Measurements from ENCODE around the gene AKR1D1. TPM values are rescaled to one million over a fixed set of nuclear protein-coding genes. Genes with fewer than 3 reads are reported as not detected.
A peak's percentile ranks its signal among the peaks of the same experiment; 100 is the strongest.

Gene AKR1D1
- total and polyA plus RNA-seq, 10 of the 15 experiments (the other 5 are each of a cell fraction or from before 2014, with no cell fraction given): 0.09 to 0.34 TPM; not detected in 8

GRCh38 chr7:138032186-138032585 lies 44.1 kb upstream of the AKR1D1 start:
- TF ChIP-seq MTA3 (IDR thresholded peaks at IDR 0.05; ENCODE audit: borderline replicate concordance, low read length) (no peak), RUNX3 (IDR thresholded peaks at IDR 0.05; ENCODE audit: low read length) (peak; percentile 64), RELB (IDR thresholded peaks at IDR 0.05; ENCODE audit: low read depth) (peak; percentile 20; the same call in 1 of the 2 replicates)
- no peak overlapping the region for H2AFZ ChIP-seq (ENCODE audit: control insufficient read depth, low read depth, low read length)
- peaks cover 34% of the 10 kb centered on the region for H3K4me1 ChIP-seq (ENCODE audit: control insufficient read depth, insufficient read depth, low read length)
- H3K9ac ChIP-seq (ENCODE audit: control insufficient read depth, insufficient read depth, low read length): no peak overlapping the region
- H3K79me2 ChIP-seq (ENCODE audit: control insufficient read depth, insufficient read depth, low read length): no peaks in the 10 kb centered on the region
- CTCF ChIA-PET: interaction anchor here (1.2 to 2.0 kb wide), 6 partner anchors 8 to 707 kb away, joined by 4 to 5 read pairs (median 4); partner anchors contain the start of gene CREB3L2
- ATAC-seq: peak; percentile 76
- H4K20me1 ChIP-seq (ENCODE audit: control insufficient read depth, insufficient read depth): no peaks in the 10 kb centered on the region
- POLR2A ChIA-PET: interaction anchor here (0.5 kb wide), 1 partner anchor 29 kb away, joined by 3 read pairs; no protein-coding TSS in a partner anchor
- H3K27ac ChIP-seq (ENCODE audit: control insufficient read depth, insufficient read depth): no peak overlapping the region
- SMC1A ChIA-PET (ENCODE audit: uncharacterized antibody, unreplicated experiment): interaction anchor here (0.6 to 3.3 kb wide), 8 partner anchors 9 to 707 kb away, joined by 3 to 17 read pairs (median 4); no protein-coding TSS in a partner anchor
- H3K36me3 ChIP-seq (ENCODE audit: control insufficient read depth in 2 of 2, insufficient read depth in 2 of 2, low read length in 1 of 2): no peaks in the 10 kb centered on the region
- no peak for DNase-seq (ENCODE audit: low read depth, low spot score)
- in situ Hi-C loops (cut with MboI) (no loop called here), intact Hi-C loops (cut with micrococcal nuclease; ENCODE audit: unreplicated experiment) (no loop called here)
- FAIRE-seq: no peak
- H3K27me3 ChIP-seq (replicated peaks in 1 of 2; ENCODE audit: control insufficient read depth in 2 of 2, insufficient read depth in 2 of 2, low read length in 1 of 2): no peaks in the 10 kb centered on the region
- H3K9me3 ChIP-seq (replicated peaks; ENCODE audit: control insufficient read depth, insufficient read depth, low read length): peaks cover 2% of the 10 kb centered on the region
- no peak overlapping the region for H3K4me3 ChIP-seq
- BruUV-seq (replicated peaks): no TSS peak
- RAD21 ChIA-PET (ENCODE audit: unreplicated experiment): interaction anchor here (1.2 to 1.6 kb wide), 3 partner anchors 30 to 34 kb away, joined by 3 to 4 read pairs (median 3); partner anchors contain the start of gene CREB3L2
- no peak overlapping the region for H3K4me2 ChIP-seq (ENCODE audit: control insufficient read depth, insufficient read depth)

- no peaks in the 10 kb centered on the region for H4K20me1 ChIP-seq (ENCODE audit: control insufficient read depth, insufficient read depth)
- H3K27me3 ChIP-seq (replicated peaks in 1 of 2; ENCODE audit: control insufficient read depth in 2 of 2, insufficient read depth in 2 of 2, low read length in 1 of 2): no peaks in the 10 kb centered on the region
- TF ChIP-seq IKZF2 (IDR thresholded peaks at IDR 0.05) (no peak), MXI1 (IDR thresholded peaks at IDR 0.05; ENCODE audit: low read depth, low read length) (no peak), MYC (IDR thresholded peaks at IDR 0.05; ENCODE audit: insufficient read depth, insufficient read length, insufficient replicate concordance, low read length, severe bottlenecking) (no peak), SMARCA5 (IDR thresholded peaks at IDR 0.05) (no peak), CBX3 (IDR thresholded peaks at IDR 0.05; ENCODE audit: borderline replicate concordance, low read depth) (no peak), CHD1 (IDR thresholded peaks at IDR 0.05; ENCODE audit: low read depth, low read length) (no peak), ATF3 (IDR thresholded peaks at IDR 0.05; ENCODE audit: borderline replicate concordance, extremely low read depth, low read depth, low read length) (no peak), CHD2 (IDR thresholded peaks at IDR 0.05; ENCODE audit: borderline replicate concordance, low read depth, low read length) (no peak), LARP7 (IDR thresholded peaks at IDR 0.05) (no peak), SREBF1 (IDR thresholded peaks at IDR 0.05; ENCODE audit: low read length) (no peak), JUNB (IDR thresholded peaks at IDR 0.05) (no peak), ASH2L (IDR thresholded peaks at IDR 0.05; ENCODE audit: borderline replicate concordance, low read depth) (no peak)
- H3K79me2 ChIP-seq (ENCODE audit: control insufficient read depth, insufficient read depth, low read length): no peaks in the 10 kb centered on the region
- no peak overlapping the region for H3K4me2 ChIP-seq (ENCODE audit: control insufficient read depth, insufficient read depth)
- no peak for FAIRE-seq
- no peaks in the 10 kb centered on the region for H3K36me3 ChIP-seq (ENCODE audit: control insufficient read depth in 2 of 2, insufficient read depth in 2 of 2, low read length in 1 of 2)
- intact Hi-C loops (cut with micrococcal nuclease; ENCODE audit: unreplicated experiment) (no loop called here), in situ Hi-C loops (cut with MboI) (no loop called here)
- H3K9me3 ChIP-seq (replicated peaks; ENCODE audit: control insufficient read depth, insufficient read depth, low read length): peaks cover 2% of the 10 kb centered on the region
- H3K27ac ChIP-seq (ENCODE audit: control insufficient read depth, insufficient read depth): no peak overlapping the region
- BruUV-seq (replicated peaks): no TSS peak
- POLR2A ChIA-PET: interaction anchor here (0.6 to 0.8 kb wide), 3 partner anchors 13 to 152 kb away, joined by 3 read pairs; no protein-coding TSS in a partner anchor
- CTCF ChIA-PET: interaction anchor here (0.8 to 2.0 kb wide), 8 partner anchors 9 to 706 kb away, joined by 3 to 5 read pairs (median 4); partner anchors contain the start of gene CREB3L2
- RAD21 ChIA-PET (ENCODE audit: unreplicated experiment): interaction anchor here (1.0 to 1.4 kb wide), 2 partner anchors 9 to 32 kb away, joined by 3 to 6 read pairs; no protein-coding TSS in a partner anchor
- no peak for DNase-seq (ENCODE audit: low read depth, low spot score)
- peaks cover 28% of the 10 kb centered on the region for H3K4me1 ChIP-seq (ENCODE audit: control insufficient read depth, insufficient read depth, low read length)
- no peak overlapping the region for H3K9ac ChIP-seq (ENCODE audit: control insufficient read depth, insufficient read depth, low read length)
- 59% methylated on average over 3 of the region's 3 CpGs for WGBS (ENCODE audit: insufficient coverage, insufficient replicate concordance, low lambda C conversion rate, missing lambda C conversion rate)
- SMC1A ChIA-PET (ENCODE audit: uncharacterized antibody, unreplicated experiment): interaction anchor here (0.6 to 3.3 kb wide), 10 partner anchors 10 to 706 kb away, joined by 3 to 17 read pairs (median 4); no protein-coding TSS in a partner anchor
- ATAC-seq: no peak
- no peak overlapping the region for H3K4me3 ChIP-seq
- H2AFZ ChIP-seq (ENCODE audit: control insufficient read depth, low read depth, low read length): no peak overlapping the region
These were observed 43.5 kb upstream of the AKR1D1 start for GRCh38 chr7:138032770-138033169.

Measured in GM12878 (cell line).